Gastroesophageal sphincter (tissue), 4 donors: ENCODE measurements around the gene LEFTY2. TPM values are rescaled to one million over a fixed set of nuclear protein-coding genes. Genes with fewer than 3 reads are reported as not detected.
"Not testable (repeated sequence)": the region's sequence is repeated elsewhere in the genome, so short reads cannot be mapped to it uniquely, and the experiment has no call there.

Source experiments
- ATAC-seq: fragments of 150-250 bp; one replicate; pipeline ENCODE4 v1.9.1; 2016; ENCODE audit warnings: mild to moderate bottlenecking, moderate library complexity
- H3K27ac ChIP-seq, 4 donors: fragments of 200-600 bp; sonication (generic) in 3 of 4; 1 replicate in 3 of 4; 2 replicates in 1 of 4; pipeline ENCODE4 v1.5.1; 2016 to 2019
- H3K27me3 ChIP-seq: fragments of 200-600 bp; sonication (generic); one replicate; pipeline ENCODE4 v1.5.1; 2019
- H3K36me3 ChIP-seq, 2 donors: fragments of 200-600 bp; sonication (generic); one replicate each; pipeline ENCODE4 v1.5.1; 2019; ENCODE audit warnings: control low read depth in 1 of 2
- H3K4me1 ChIP-seq, 3 donors: fragments of 200-600 bp; sonication (generic); 1 replicate in 2 of 3; 2 replicates in 1 of 3; pipeline ENCODE4 v1.5.1; 2016 to 2019; ENCODE audit warnings: control low read depth in 2 of 3
- H3K4me3 ChIP-seq, 2 donors: fragments of 200-600 bp; sonication (generic); one replicate each; pipeline ENCODE4 v1.5.1; 2019; ENCODE audit warnings: mild to moderate bottlenecking in 1 of 2, moderate library complexity in 1 of 2
- H3K9me3 ChIP-seq, 3 donors: fragments of 200-600 bp; sonication (generic); one replicate each; pipeline ENCODE4 v1.5.1; 2017 to 2019; ENCODE audit warnings: control low read depth in 2 of 3
- EP300 ChIP-seq: sonication (generic); formaldehyde crosslinking; IDR thresholded peaks from one replicate; pipeline ENCODE4 v1.6.1; 2017; ENCODE audit warnings: antibody characterized with exemption, mild to moderate bottlenecking
- POLR2A ChIP-seq, 2 donors: fragments of 450-650 bp; IDR thresholded peaks; one replicate each; pipeline ENCODE4 v1.6.1; 2017; ENCODE audit warnings: antibody characterized with exemption in 2 of 2, mild to moderate bottlenecking in 2 of 2, moderate library complexity in 1 of 2
- POLR2AphosphoS5 ChIP-seq: sonication (generic); formaldehyde crosslinking; IDR thresholded peaks from one replicate; pipeline ENCODE4 v1.6.1; 2017; ENCODE audit warnings: antibody characterized with exemption
- WGBS, 2 donors: methylation state at CpG; one replicate each; pipeline ENCODE4 v1.1.5; 2018; ENCODE audit warnings: low coverage in 1 of 2; 5-methylcytosine and 5-hydroxymethylcytosine counted together
- total RNA-seq, 4 donors: library from RNA; depleted of rRNA; stranded (reverse); fragments of >200 nt; gene quantifications; one replicate each; pipeline ENCODE4 v1.1.0, GENCODE V29; 2016
- TF ChIP-seq, protein P1 (sequence below), 4 experiments: fragments of 200-600 bp in 2 of 4; fragments of 450-650 bp in 2 of 4; sonication (generic) in 1 of 4; IDR thresholded peaks; one replicate each; pipeline ENCODE4 v1.5.1; 2017 to 2019; ENCODE audit warnings: antibody characterized with exemption in 4 of 4, mild to moderate bottlenecking in 2 of 4, moderate library complexity in 2 of 4

LEFTY2 gene
- total RNA-seq, 4 donors from 2014 or later, result 1.1 TPM; not detected in 3

DNA sequence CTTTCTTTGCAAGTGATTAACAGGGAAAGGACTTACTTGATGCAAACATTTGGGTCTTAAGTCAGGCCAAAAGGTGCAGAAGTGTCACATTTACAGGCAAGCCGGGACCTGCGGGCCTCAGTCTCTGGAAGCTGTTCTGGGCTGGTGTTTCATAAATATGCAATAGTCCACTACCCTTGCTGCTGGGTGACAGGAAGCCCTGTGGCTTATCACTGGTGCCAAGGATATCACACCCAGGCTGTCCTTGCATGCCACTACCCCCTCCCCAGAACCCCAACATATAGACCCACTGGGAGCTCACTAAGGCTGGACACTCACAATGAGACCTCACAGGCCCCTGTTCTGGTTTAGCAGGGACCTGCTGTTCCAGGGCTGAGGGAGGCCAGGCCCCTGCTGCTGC, 3.4 kb upstream of the LEFTY2 start:
- TF ChIP-seq, protein P1, sequence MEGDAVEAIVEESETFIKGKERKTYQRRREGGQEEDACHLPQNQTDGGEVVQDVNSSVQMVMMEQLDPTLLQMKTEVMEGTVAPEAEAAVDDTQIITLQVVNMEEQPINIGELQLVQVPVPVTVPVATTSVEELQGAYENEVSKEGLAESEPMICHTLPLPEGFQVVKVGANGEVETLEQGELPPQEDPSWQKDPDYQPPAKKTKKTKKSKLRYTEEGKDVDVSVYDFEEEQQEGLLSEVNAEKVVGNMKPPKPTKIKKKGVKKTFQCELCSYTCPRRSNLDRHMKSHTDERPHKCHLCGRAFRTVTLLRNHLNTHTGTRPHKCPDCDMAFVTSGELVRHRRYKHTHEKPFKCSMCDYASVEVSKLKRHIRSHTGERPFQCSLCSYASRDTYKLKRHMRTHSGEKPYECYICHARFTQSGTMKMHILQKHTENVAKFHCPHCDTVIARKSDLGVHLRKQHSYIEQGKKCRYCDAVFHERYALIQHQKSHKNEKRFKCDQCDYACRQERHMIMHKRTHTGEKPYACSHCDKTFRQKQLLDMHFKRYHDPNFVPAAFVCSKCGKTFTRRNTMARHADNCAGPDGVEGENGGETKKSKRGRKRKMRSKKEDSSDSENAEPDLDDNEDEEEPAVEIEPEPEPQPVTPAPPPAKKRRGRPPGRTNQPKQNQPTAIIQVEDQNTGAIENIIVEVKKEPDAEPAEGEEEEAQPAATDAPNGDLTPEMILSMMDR (IDR thresholded peaks at IDR 0.05), result no peak
- TF ChIP-seq POLR2AphosphoS5 (no peak), POLR2A (IDR thresholded peaks at IDR 0.05) (no peak), EP300 (no peak)
- no peaks in the 10 kb centered on the region for H3K36me3 ChIP-seq
- peaks cover 0 to 26% (median 12%) of the 10 kb centered on the region in 3 donors for H3K4me1 ChIP-seq
- ATAC-seq, result no peak
- no peak overlapping the region for H3K27ac ChIP-seq
- peaks cover 19% of the 10 kb centered on the region for H3K27me3 ChIP-seq
- no CpG with 5 or more reads among the region's 2 CpGs for WGBS, 2 donors
- H3K4me3 ChIP-seq, result no peak overlapping the region
- H3K9me3 ChIP-seq, result no peaks in the 10 kb centered on the region

DNA sequence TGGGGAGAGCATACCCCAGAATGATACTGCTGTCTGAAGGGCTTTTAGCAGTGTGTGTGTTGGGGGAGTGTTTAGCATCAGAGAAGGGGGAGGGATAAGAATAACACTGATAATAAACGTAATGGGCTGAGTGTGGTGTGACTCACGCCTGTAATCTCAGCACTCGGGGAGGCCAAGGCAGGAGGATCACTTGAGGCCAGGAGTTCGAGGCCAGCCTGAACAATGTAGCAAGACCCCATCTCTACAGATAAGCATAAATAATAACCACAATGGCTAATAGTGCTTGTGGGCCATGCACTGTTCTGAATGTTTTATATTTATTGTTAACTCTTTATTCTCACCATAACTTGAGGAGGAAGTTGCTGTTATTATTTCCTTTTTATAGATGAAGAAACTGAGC, 2.6 kb upstream of the LEFTY2 start:
- WGBS, 2 donors, result 80 to 92% methylated on average over 4 of the region's 4 CpGs
- peaks cover 0 to 26% (median 12%) of the 10 kb centered on the region in 3 donors for H3K4me1 ChIP-seq
- no peaks in the 10 kb centered on the region for H3K9me3 ChIP-seq
- TF ChIP-seq, protein P1 (IDR thresholded peaks at IDR 0.05), result no peak
- TF ChIP-seq POLR2AphosphoS5, result no peak
- no peak for TF ChIP-seq POLR2A (IDR thresholded peaks at IDR 0.05)
- no peak for TF ChIP-seq EP300
- no peak overlapping the region for H3K27ac ChIP-seq
- H3K27me3 ChIP-seq, result peaks cover 18% of the 10 kb centered on the region
- no peak overlapping the region for H3K4me3 ChIP-seq
- no peaks in the 10 kb centered on the region for H3K36me3 ChIP-seq
- ATAC-seq, result no peak

- WGBS, 2 donors, result 70 to 77% methylated on average over 4 of the region's 7 CpGs
- peak; percentile 42 for ATAC-seq
- peaks cover 15% of the 10 kb centered on the region for H3K27me3 ChIP-seq
- H3K9me3 ChIP-seq, result no peaks in the 10 kb centered on the region
- H3K27ac ChIP-seq, result no peak overlapping the region
- no peak for TF ChIP-seq POLR2AphosphoS5
- TF ChIP-seq EP300, result no peak
- TF ChIP-seq, protein P1 (IDR thresholded peaks at IDR 0.05), result no peak
- no peak for TF ChIP-seq POLR2A (IDR thresholded peaks at IDR 0.05)
- no peak overlapping the region for H3K4me3 ChIP-seq
- peaks cover 0 to 26% (median 12%) of the 10 kb centered on the region in 3 donors for H3K4me1 ChIP-seq
- no peaks in the 10 kb centered on the region for H3K36me3 ChIP-seq
These were observed 1.6 kb upstream of the LEFTY2 start for GRCh38 chr1:225942574-225942973.

DNA sequence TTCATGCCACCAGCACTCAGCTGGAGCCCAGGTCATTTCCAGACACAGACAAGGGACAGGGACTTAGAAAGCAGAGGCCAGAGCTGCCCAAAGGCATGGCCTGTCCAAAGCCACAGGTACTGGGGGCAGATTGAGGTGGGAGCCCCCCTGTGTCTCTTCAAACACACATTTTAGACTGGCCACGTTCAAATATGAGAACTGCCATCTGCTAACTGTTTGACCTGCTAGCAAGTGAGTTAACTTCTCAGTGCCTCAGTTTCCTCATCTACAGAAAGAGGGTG, 862 bp upstream of the LEFTY2 start:
- peaks cover 15% of the 10 kb centered on the region for H3K27me3 ChIP-seq
- no peaks in the 10 kb centered on the region for H3K36me3 ChIP-seq
- WGBS, 2 donors, result 40% methylated on average over 1 of the region's 1 CpG; no CpG with 5 or more reads in 1 of the 2 donors
- no peaks in the 10 kb centered on the region for H3K9me3 ChIP-seq
- peaks cover 0 to 26% (median 12%) of the 10 kb centered on the region in 3 donors for H3K4me1 ChIP-seq
- no peak overlapping the region for H3K4me3 ChIP-seq
- TF ChIP-seq EP300, result no peak
- no peak for TF ChIP-seq POLR2AphosphoS5
- no peak for TF ChIP-seq POLR2A (IDR thresholded peaks at IDR 0.05)
- TF ChIP-seq, protein P1 (IDR thresholded peaks at IDR 0.05), result no peak
- ATAC-seq, result no peak
- no peak overlapping the region for H3K27ac ChIP-seq

DNA sequence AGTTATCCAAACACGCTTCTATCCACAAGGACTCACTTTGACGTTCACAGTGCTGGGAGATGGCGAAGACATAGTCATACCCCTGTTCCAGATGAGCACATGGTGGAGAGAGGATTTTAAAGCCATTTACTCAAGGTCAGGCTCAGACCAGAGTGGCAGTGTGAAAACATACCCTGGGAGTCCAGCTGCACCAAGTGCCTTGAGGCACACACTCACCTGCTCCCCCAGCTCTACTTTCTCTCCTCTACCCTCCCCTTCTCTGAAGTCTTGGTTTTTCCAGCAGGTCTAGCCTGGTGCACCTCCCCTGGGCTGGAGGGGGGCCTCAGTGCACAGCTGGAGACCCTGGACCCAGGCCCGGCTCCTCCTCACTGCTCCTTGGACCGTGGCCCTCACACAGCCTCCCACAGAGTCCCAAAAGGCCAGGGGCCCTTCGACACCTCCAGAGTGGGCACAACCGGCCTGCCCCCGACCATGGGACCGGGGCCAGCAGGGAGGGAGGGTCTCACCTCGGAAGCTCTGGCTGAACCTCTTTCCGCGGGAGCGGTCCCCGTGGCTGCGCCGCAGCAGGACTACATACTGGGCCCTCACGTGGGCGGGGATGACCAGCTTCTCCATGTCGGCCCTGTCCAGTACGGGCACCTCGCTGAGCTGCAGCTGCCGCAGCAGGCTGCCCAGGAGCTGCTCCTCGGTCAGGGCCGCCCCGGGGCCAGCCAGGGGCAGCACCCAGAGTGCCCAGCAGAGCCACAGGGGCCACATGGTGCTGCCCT, 452 bp downstream of the LEFTY2 start:
- 100% methylated on average over 3 of the region's 25 CpGs; no CpG with 5 or more reads in 1 of the 2 donors for WGBS, 2 donors
- no peak for ATAC-seq
- TF ChIP-seq POLR2AphosphoS5 (no peak), EP300 (no peak), POLR2A (IDR thresholded peaks at IDR 0.05) (no peak)
- TF ChIP-seq, protein P1 (IDR thresholded peaks at IDR 0.05), result no peak
- Histone ChIP-seq H3K27ac (peak overlapping the region in 1 of 4 donors; percentile 49), H3K27me3 (peaks cover 15% of the 10 kb centered on the region), H3K36me3 (no peaks in the 10 kb centered on the region), H3K4me3 (no peak overlapping the region), H3K9me3 (no peaks in the 10 kb centered on the region), H3K4me1 (peaks cover 0 to 26% (median 12%) of the 10 kb centered on the region in 3 donors)

DNA sequence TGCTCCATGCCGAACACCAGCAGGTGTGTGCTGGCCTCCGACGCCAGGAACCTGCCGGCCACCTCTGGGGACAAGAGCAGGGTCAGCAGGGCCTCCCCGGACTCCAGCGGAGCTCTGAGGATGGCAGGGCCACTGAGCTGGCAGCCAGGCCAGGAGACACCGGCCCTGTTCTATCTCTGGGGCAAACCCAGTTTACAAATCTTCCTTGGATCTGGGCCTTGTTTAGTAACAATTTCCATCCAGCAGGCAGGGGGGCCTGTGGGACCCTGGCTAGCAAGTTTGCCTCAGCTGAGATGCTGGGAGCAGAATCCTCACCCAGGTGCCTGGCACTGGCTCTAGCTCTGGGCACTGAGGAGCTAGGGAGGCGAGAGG, 1.1 kb downstream of the LEFTY2 start:
- not testable (repeated sequence) for H3K9me3 ChIP-seq, H3K36me3 ChIP-seq, H3K4me3 ChIP-seq, ATAC-seq, H3K27ac ChIP-seq
- H3K27me3 ChIP-seq, result peaks cover 15% of the 10 kb centered on the region
- no CpG with 5 or more reads among the region's 8 CpGs for WGBS, 2 donors
- H3K4me1 ChIP-seq, result peaks cover 0 to 26% (median 12%) of the 10 kb centered on the region in 3 donors

GRCh38 chr1:225939097-225939938, 1.7 kb downstream of the LEFTY2 start:
- not testable (repeated sequence) for H3K4me3 ChIP-seq, H3K36me3 ChIP-seq, H3K9me3 ChIP-seq, H3K27ac ChIP-seq
- ATAC-seq, result peak; percentile 22
- H3K27me3 ChIP-seq, result peaks cover 15% of the 10 kb centered on the region
- H3K4me1 ChIP-seq, result peaks cover 0 to 26% (median 12%) of the 10 kb centered on the region in 3 donors
- no CpG with 5 or more reads among the region's 69 CpGs for WGBS, 2 donors
